Natural killer cell (primary cell): ENCODE results near the gene SGMS2. TPM values are rescaled to one million over a fixed set of nuclear protein-coding genes. Genes with fewer than 3 reads are reported as not detected.

Source experiments
- ATAC-seq, 3 donors: fragments of 150-1000 bp in 2 of 3; fragments of 200-7000 bp in 1 of 3; cut with Tn5 transposase; 1 replicate in 1 of 3; 2 replicates in 2 of 3; pipeline ENCODE4 v1.10.0; 2021; ENCODE audit warnings: mild to moderate bottlenecking in 2 of 3, moderate library complexity in 2 of 3
- DNase-seq, 2 donors: peaks; one replicate each; pipeline versions ENCODE4 v3.0.0 to v3.0.0-alpha.2; 2013 to 2021; ENCODE audit warnings: mixed read lengths in 1 of 2
- H3K27ac ChIP-seq: one replicate; pipeline ENCODE4 v1.5.1; 2013; ENCODE audit warnings: mild to moderate bottlenecking, low read length
- H3K27me3 ChIP-seq: one replicate; pipeline ENCODE4 v1.6.1; 2013; ENCODE audit warnings: low read length; ENCODE audit not compliant: control insufficient read depth, insufficient read depth
- H3K36me3 ChIP-seq: one replicate; pipeline ENCODE4 v1.6.1; 2013; ENCODE audit warnings: low read length; ENCODE audit not compliant: control insufficient read depth, insufficient read depth
- H3K4me1 ChIP-seq: one replicate; pipeline ENCODE4 v1.6.1; 2013; ENCODE audit warnings: low read length; ENCODE audit not compliant: control insufficient read depth, insufficient read depth
- H3K4me3 ChIP-seq: one replicate; pipeline ENCODE4 v1.5.1; 2013; ENCODE audit warnings: low read length
- H3K9me3 ChIP-seq: one replicate; pipeline ENCODE4 v1.6.1; 2013; ENCODE audit warnings: low read length; ENCODE audit not compliant: control insufficient read depth, insufficient read depth
- H3K27ac Mint-ChIP-seq, 2 donors: one replicate each; pipeline ENCODE4 v1.8.0; 2022; ENCODE audit warnings: mild to moderate bottlenecking in 2 of 2, mixed read lengths in 2 of 2, moderate library complexity in 1 of 2
- H3K27me3 Mint-ChIP-seq, 2 donors: one replicate each; pipeline ENCODE4 v1.8.0; 2022; ENCODE audit warnings: low read depth in 2 of 2, mixed read lengths in 2 of 2
- H3K36me3 Mint-ChIP-seq: one replicate; pipeline ENCODE4 v1.8.0; 2022; ENCODE audit warnings: mixed read lengths
- H3K4me1 Mint-ChIP-seq, 2 donors: one replicate each; pipeline ENCODE4 v1.8.0; 2022; ENCODE audit warnings: mixed read lengths in 2 of 2
- H3K4me3 Mint-ChIP-seq: one replicate; pipeline ENCODE4 v1.8.0; 2022; ENCODE audit warnings: mild to moderate bottlenecking, moderate library complexity, mixed read lengths
- H3K9me3 Mint-ChIP-seq, 2 donors: one replicate each; pipeline ENCODE4 v1.8.0; 2022; ENCODE audit warnings: mixed read lengths in 2 of 2
- WGBS: methylation state at CpG from one replicate; pipeline ENCODE4 v1.1.7; 2013; ENCODE audit warnings: missing lambda C conversion rate; ENCODE audit not compliant: insufficient coverage; 5-methylcytosine and 5-hydroxymethylcytosine counted together
- intact Hi-C: fragments of 100-400 bp; cut with micrococcal nuclease; formaldehyde crosslinking; loops from one replicate; pipeline ENCODE4 v1.14.2; 2022
- total RNA-seq, 4 donors: library from RNA; stranded (reverse); fragments of 120-200 nt in 1 of 4; gene quantifications; one replicate each; pipeline versions ENCODE4 v1.2.3 to v1.2.4, GENCODE V29; 2013 to 2022
- TF ChIP-seq, protein P1 (sequence below): fragments of 200-600 bp; IDR thresholded peaks from one replicate; pipeline ENCODE4 v1.8.0; 2022; ENCODE audit warnings: antibody characterized with exemption

The SGMS2 gene
- under 1 TPM; 0.16 to 0.98 (median 0.54) TPM for total RNA-seq
- 1.9 TPM for total RNA-seq (2013)

DNA sequence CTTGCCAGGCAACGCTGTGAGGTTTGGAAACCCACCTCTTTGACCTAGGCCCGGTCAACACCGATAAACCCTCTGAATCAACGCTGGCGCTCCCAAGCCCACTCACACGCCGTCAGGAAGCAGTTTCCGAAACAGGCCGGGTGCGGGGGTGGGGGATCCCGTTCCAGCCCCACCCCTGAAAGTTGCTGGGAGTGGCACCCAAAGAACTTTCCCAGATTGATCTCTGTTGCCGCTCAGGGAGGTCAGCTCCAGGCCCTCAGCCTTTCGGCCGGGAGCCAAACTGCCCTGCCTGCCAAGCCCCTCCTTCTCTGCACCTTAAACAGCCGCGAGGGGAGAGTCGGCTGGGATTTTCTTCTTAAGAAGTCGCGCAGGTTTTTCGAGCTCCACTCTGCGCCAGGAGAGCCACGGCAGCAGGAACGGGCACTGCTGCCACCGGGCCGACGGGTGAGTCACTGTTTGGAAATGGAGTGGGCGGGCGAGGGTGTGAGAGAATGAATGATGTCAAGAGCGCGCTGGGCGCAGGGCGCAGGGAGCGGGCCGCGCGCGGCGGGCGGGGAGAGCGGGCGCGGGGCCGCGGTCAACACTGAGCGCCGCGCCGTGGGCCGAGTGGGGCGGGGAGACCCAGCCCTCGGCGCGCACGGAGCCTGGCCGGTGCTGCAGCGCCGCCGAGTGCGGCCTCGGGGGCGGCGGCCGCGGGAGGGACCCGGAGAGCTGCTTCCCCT lies at the start of gene SGMS2:
Gene SGMS2, plus strand, starts transcription at position 583 of the 722 bp plus-strand sequence. CDS start 70,622 bp downstream, outside the sequence.
- peaks cover 30 to 39% of the 10 kb centered on the region in 2 donors for H3K27me3 Mint-ChIP-seq
- TF ChIP-seq, protein P1, sequence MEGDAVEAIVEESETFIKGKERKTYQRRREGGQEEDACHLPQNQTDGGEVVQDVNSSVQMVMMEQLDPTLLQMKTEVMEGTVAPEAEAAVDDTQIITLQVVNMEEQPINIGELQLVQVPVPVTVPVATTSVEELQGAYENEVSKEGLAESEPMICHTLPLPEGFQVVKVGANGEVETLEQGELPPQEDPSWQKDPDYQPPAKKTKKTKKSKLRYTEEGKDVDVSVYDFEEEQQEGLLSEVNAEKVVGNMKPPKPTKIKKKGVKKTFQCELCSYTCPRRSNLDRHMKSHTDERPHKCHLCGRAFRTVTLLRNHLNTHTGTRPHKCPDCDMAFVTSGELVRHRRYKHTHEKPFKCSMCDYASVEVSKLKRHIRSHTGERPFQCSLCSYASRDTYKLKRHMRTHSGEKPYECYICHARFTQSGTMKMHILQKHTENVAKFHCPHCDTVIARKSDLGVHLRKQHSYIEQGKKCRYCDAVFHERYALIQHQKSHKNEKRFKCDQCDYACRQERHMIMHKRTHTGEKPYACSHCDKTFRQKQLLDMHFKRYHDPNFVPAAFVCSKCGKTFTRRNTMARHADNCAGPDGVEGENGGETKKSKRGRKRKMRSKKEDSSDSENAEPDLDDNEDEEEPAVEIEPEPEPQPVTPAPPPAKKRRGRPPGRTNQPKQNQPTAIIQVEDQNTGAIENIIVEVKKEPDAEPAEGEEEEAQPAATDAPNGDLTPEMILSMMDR = no peak
- Histone ChIP-seq H3K4me3 (peak within 1 kb of the TSS; percentile 46), H3K27ac (peak within 1 kb of the TSS; percentile 15), H3K27me3 (peaks cover 4% of the 10 kb centered on the region), H3K4me1 (peaks cover 16% of the 10 kb centered on the region), H3K36me3 (no peaks in the 10 kb centered on the region), H3K9me3 (no peaks in the 10 kb centered on the region)
- DNase-seq = peak; percentile 10 to 40
- H3K36me3 Mint-ChIP-seq = no peaks in the 10 kb centered on the region
- H3K27ac Mint-ChIP-seq = peak within 1 kb of the TSS in 1 of 2 donors; percentile 80
- 2% methylated on average over 65 of the region's 65 CpGs for WGBS
- intact Hi-C loops = no loop called here
- peak; percentile 77 to 86 (median 85) for ATAC-seq
- H3K9me3 Mint-ChIP-seq = no peaks in the 10 kb centered on the region
- peak within 1 kb of the TSS; percentile 85 for H3K4me3 Mint-ChIP-seq
- H3K4me1 Mint-ChIP-seq = peaks cover 8 to 16% of the 10 kb centered on the region in 2 donors

DNA sequence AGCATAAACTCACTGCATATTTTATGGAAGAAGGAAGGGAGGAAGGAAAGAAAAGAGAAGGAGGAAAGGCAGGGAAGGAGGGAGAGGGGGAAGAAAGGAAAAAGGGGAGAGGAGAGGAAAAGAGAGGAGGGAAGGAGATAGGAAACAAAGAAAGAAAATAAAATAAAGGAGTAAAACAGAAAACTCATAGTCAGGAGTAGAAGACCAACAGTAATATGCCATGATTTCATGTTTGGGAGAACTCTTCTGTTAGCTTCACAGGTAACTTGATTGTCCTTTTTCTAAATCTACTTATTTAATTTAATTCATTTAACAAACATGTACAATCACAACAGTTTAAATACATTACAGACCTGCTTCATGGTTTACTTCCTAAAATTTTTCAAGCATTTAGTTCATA lies 46.8 kb upstream of the SGMS2 start:
- Histone ChIP-seq H3K4me1 (no peaks in the 10 kb centered on the region), H3K36me3 (no peaks in the 10 kb centered on the region), H3K27me3 (no peaks in the 10 kb centered on the region), H3K4me3 (no peak overlapping the region), H3K9me3 (peaks cover 4% of the 10 kb centered on the region), H3K27ac (no peak overlapping the region)
- DNase-seq (no peak), ATAC-seq (no peak)
- no peak overlapping the region for H3K4me3 Mint-ChIP-seq
- peaks cover 2 to 3% of the 10 kb centered on the region in 2 donors for H3K9me3 Mint-ChIP-seq
- H3K27ac Mint-ChIP-seq = no peak overlapping the region
- H3K4me1 Mint-ChIP-seq = no peaks in the 10 kb centered on the region
- TF ChIP-seq, protein P1 = no peak
- peaks cover 6 to 17% of the 10 kb centered on the region in 2 donors for H3K27me3 Mint-ChIP-seq
- intact Hi-C loops = no loop called here
- H3K36me3 Mint-ChIP-seq = no peaks in the 10 kb centered on the region

DNA sequence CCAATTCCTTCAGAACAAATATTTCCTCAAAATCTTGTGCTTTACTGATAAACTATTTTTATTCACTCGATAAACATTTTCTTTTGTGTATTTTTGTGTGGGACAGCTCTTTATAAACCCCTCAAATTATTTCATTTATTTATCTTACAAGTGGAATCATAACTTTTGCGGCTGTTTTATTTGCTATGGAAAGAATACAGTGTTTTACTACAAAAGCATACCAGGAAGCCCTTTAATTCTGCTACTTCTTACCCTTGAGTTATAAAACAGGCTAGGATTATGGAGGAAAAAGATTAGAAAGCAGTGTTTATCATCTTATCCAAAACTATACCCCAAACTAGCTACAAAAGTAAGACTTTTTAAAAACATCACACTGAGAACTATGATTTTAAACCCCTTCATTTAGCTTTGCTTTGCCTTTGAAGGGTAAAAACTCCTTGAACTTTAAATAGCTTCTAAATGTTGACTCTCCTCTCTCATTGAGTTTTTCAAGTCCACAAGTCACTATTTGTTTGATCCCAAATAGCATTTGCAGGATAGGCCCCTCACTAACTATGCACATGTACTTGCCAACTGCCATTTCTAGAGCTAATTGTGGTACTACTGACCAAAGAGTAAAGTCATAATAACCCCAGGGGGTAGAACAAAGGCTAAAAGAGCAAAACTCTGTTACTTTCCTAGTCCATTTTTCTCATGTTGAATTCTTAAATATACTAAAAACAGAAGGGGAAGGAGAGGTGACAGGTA lies 45.8 kb upstream of the SGMS2 start:
- DNase-seq (no peak), ATAC-seq (no peak)
- peaks cover 6 to 12% of the 10 kb centered on the region in 2 donors for H3K27me3 Mint-ChIP-seq
- no peak overlapping the region for H3K27ac ChIP-seq
- H3K27ac Mint-ChIP-seq = no peak overlapping the region
- H3K27me3 ChIP-seq = no peaks in the 10 kb centered on the region
- no peaks in the 10 kb centered on the region for H3K36me3 ChIP-seq
- H3K36me3 Mint-ChIP-seq = no peaks in the 10 kb centered on the region
- peaks cover 2 to 3% of the 10 kb centered on the region in 2 donors for H3K9me3 Mint-ChIP-seq
- H3K4me1 ChIP-seq = no peaks in the 10 kb centered on the region
- no peak overlapping the region for H3K4me3 Mint-ChIP-seq
- peaks cover 4% of the 10 kb centered on the region for H3K9me3 ChIP-seq
- intact Hi-C loops = no loop called here
- TF ChIP-seq, protein P1 = no peak
- no peak overlapping the region for H3K4me3 ChIP-seq
- H3K4me1 Mint-ChIP-seq = no peaks in the 10 kb centered on the region
- WGBS = no CpG with 5 or more reads among the region's 2 CpGs
